Lung microvascular endothelial cell (primary cell): ENCODE measurements around the gene WEE1. TPM values are rescaled to one million over a fixed set of nuclear protein-coding genes. Genes with fewer than 3 reads are reported as not detected.

Experiments
- DNase-seq, 2 donors: peaks; one replicate each; pipeline versions ENCODE4 v3.0.0 to v3.0.0-alpha.2; 2010; ENCODE audit warnings: low read depth in 2 of 2
- total RNA-seq: library from RNA; depleted of rRNA; stranded (reverse); fragments of >200 nt; gene quantifications from 2 replicates; pipeline ENCODE4 v1.2.1, GENCODE V29; 2014

Gene WEE1
- total RNA-seq, 1 donor from 2014 or later: 20.6 TPM

DNA sequence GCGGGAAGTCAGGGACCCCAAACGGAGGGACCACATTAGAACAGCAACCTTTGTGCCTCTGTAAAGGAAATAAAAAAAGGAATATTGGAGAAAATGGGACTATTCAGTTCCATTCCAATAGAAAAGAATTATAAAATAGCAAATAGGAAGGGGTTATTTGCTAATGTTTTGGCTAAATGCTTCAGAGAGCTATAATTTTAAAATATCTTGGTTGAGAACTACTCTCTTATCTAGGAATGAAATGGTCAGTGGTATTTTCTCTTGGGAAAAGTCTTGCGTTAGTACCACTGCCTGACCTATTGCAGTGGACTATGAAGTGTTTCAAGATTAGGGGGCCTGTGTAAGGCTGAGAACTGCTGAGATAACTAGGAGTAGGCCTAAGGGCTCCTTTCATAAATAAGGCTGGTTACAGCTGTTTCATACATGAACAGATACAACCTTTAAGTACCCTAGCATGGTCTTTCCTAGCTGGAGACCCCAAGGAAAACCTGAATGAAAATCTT is 6.9 kb upstream of the WEE1 start:
- no peak for DNase-seq

- DNase-seq: no peak
These were observed 6.1 kb upstream of the WEE1 start for GRCh38 chr11:9567401-9567800.

GRCh38 chr11:9568161-9568853 is 5.2 kb upstream of the WEE1 start:
- DNase-seq: no peak

GRCh38 chr11:9568854-9569587 is 4.4 kb upstream of the WEE1 start:
- peak; percentile 82 to 89 for DNase-seq

DNA sequence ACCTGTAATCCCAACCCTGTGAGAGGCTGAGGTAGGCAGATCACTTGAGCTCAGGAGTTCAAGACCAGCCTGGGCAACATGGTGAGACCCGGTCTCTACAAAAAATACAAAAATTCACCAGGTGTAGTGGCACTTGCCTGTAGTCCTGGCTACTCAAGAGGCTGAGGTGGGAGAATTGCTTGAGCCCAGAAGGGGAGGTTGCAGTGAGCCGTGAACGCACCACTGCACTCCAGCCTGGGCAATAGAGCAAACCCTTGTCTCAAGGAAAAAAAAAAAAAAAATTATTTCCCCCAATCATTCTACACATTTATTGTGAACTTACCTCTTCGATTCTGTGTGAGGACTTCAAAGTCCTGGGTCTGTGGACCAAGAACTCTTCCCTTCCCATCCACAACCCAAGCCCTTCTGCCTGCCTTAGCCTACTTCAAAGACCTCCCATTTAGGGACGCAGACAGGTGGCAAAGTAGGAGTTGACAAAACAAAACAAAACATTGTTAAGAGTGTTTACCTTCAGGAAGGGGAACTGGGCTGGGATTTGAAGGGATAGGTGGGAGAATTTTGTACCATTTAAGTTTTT is 3.8 kb upstream of the WEE1 start:
- no peak for DNase-seq

DNA sequence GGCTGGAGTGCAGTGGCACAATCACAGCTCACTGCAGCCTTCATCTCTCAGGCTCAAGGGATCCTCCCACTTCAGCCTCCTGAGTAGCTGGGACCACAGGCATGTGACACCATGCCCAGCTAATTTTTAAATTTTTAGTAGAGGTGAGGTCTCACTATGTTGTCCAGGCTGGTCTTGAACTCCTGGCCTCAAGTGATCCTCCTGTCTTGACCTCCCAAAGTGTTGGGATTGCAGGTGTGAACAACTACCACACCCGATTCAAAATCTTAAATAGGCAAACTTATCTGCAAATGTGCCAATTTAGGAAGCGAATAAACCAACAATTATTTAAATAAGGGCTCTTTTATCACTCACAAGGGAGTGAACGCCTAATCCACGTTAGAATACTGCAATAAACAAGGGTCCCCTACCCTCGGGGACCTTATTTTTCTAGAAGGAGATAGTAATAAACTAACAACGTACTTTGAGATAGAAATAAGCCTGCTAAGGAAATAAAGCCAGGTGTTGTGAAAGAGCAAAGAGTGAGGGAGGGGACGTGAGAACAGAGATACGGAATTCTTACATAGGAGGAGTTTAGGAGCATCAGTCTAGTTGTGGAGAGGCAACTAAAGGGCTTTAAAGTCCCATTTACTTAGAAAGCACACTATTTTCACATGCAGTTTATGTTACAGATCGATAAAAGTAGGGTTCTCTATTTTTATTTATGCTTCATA is 3.0 kb upstream of the WEE1 start:
- DNase-seq: no peak

DNA sequence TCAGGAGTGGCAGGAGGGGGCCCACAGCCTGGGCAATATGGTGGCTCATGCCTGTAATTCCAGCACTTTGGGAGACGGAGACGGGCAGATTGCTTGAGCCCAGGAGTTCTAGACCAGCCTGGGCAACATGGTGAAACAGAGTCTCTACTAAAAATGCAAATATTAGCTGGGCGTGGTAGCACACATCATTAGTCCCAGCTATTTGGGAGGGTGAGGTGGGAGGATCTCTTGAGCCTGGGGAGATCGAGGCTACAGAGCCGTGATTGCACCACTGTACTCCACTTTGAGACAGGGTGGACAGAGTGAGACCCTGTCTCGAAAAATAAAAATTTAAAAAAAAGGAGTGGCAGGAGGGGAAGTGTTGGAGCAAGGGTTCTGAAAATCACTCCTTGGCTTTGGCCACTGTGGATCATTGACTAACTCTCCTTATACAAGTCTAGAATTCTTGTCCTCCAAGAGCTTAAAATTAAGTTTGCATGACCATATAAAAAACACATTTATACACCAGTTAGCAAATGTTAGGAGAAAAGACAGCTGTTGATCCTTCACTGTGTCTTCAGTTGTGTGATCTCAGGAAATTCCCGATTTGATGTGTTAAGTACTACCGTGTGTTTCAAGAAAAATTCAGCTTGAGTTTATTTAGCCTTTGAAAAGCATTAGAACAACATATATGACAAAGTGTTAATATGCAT is 2.3 kb upstream of the WEE1 start:
- no peak for DNase-seq

- no peak for DNase-seq
These were observed 1.7 kb upstream of the WEE1 start for GRCh38 chr11:9571763-9572115.

DNA sequence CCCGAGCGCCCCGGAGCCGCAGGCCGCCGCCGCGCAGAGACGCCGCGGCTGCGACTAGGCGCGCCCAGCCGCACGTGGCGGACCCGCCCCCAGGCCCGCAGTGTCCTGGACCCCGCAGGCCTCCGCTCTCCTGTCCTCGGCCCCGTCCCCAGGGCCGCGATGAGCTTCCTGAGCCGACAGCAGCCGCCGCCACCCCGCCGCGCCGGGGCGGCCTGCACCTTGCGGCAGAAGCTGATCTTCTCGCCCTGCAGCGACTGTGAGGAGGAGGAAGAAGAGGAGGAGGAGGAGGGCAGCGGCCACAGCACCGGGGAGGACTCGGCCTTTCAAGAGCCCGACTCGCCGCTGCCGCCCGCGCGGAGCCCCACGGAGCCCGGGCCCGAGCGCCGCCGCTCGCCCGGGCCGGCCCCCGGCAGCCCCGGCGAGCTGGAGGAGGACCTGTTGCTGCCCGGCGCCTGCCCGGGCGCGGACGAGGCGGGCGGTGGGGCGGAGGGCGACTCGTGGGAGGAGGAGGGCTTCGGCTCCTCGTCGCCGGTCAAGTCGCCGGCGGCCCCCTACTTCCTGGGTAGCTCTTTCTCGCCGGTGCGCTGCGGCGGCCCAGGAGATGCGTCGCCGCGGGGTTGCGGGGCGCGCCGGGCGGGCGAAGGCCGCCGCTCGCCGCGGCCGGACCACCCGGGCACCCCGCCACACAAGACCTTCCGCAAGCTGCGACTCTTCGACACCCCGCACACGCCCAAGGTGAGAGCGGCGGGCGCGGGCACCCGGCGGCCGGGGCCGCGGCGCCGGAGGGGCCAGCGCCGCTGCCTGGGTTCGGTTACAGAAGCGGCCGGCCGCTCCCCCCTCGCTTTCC is 528 bp downstream of the WEE1 start:
- peak in 1 of 2 donors; percentile 39 for DNase-seq

- peak; percentile 52 to 56 for DNase-seq
These were observed 1.3 kb downstream of the WEE1 start for GRCh38 chr11:9574622-9575259.

DNA sequence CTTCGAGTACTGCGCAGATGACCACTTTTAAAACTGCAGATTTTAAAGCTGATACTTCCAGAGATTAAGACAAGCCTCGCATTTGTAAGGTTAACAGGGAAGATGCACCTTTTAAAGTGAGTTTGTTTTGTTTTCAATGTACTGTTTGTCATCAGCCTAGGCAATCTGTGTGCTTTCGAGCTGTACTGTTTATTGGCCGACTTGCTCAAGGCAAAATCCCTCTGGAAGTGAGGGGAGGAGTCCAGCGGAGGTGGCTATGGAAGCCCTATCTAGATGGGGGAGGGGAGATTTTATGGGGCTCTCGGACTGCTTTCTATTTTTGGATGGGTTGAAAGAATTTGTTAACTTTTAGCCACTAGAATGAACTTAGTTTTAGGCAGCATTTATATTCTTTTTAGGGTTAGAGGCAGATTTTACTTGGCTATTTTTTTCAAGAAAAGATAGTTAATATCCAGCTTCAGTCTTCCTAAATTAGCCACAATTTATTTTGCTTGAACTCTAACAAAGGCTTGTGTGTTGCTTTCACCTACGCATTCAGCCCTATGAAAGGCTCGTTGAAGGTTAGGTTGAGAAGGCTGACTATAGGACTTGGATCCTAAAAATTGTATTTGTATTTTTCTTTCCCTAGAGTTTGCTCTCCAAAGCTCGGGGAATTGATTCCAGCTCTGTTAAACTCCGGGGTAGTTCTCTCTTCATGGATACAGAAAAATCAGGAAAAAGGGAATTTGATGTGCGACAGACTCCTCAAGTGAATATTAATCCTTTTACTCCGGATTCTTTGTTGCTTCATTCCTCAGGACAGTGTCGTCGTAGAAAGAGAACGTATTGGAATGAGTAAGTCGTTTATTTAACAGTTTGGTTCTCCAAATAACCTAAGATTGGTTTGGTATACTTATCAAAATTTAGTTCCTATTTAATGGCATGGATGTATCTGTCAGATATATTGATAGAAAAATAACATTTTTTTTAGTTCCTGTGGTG is 2.1 kb downstream of the WEE1 start:
- DNase-seq: peak; percentile 84 to 88

DNA sequence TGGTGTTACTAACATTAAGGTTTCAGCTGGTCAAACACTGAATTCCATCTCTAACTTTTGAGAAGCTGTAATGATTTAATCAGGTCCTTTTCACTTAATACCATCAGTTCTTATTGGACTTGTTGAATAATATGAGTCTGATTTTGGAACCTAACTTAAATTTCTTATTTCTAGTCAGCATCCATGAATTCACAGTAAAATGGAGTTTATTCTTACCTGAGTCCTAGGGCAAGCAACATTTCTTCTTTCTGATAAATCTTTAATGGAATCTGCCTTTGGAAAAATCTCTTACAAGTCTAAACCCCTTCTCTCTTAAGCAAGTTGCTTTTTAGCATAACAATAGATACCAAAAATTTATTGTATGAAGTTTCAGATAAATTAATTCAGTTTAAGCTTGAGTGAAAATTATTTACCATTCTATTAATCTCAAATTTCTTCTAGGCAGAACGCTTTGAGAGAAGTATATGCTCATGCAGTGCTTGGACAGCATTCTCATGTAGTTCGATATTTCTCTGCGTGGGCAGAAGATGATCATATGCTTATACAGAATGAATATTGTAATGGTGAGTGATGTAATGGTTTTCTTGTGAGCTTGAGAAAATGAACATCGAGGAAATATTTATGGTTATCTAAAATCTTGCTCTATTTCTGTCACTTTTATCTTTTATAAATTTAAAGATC is 3.4 kb downstream of the WEE1 start:
- no peak for DNase-seq

DNA sequence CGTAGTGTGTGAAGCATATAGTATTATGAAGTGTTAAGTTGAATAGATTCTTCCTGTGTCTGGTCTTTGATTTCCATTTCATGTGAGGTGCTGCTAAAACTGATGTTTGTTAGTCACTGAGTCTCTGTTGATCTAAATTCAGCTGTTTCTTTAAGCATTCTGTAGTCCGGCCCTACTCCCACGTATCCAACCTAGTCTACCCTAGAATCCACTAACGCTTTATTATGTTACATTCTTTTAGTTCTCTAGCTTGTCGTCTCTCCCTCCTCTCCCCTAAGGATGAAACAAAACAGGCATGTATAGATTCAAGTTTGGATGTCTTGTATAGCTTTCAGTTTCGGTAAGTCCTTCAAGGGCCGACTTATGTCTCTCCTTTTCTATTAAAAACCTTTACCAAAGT is 4.1 kb downstream of the WEE1 start:
- DNase-seq: no peak

DNA sequence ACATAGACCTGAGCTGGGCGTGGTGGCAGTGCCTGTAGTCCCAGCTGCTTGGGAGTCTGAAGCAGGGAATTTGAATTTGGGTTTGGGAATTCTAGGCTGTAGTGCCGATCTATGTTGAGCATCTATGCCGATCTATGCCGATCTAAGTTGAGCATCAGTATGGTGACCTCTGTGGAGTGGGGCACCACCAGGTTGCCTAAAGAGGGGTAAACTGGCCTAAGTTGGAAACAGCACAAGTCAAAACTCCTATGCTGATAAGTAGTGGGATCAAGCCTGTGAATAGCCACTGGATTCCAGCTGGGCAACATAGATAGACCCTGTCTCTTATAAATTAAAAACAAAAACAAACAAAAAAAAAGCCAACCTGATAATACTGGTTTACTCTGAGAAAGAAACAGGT is 7.4 kb downstream of the WEE1 start:
- no peak for DNase-seq

DNA sequence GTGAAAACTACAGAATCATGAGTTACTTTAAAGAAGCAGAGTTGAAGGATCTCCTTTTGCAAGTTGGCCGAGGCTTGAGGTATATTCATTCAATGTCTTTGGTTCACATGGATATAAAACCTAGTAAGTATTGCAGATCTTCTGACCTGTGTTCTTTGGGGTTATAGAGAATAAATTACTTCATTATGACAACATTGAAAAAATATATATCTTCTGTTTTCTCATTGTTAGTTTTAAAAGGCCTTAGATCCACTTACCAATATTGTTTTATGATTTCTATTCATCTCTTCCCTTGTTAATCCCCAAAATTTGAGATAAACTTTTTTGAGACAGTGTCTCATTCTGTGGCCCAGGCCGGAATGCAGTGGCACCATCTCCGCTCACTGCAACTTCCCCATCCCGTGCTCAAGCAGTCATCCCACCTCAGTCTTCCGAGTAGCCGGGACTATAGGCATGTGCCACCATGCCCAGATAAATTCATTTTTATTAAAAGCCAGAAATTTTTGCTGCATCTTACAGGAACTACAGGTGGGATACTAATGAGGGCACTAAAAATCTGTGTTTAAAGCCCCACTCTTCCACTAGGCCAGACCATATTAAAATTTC is 8.2 kb downstream of the WEE1 start:
- DNase-seq: no peak

DNA sequence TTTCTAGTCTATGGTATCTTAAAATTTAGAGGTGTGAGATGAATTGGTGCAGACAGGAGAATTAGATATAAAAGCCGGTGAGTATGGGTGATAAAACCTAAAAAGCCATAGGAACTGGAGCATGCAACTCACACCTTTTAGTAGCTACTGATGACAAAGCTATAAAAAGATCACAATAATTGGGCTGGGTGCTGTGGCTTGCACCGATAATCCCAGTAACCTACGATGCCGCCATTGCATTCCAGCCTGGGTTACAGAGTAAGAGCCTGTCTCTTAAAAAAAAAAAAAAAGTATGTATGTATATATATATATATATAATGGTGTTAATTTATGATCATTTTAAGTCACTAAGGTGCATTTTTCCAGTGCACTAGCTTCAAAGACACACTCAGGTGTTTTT is 17.2 kb downstream of the WEE1 start:
- DNase-seq: no peak

GRCh38 chr11:9594267-9595046 is 21.0 kb downstream of the WEE1 start:
- no peak for DNase-seq
